PFSK-1 (cell line): ENCODE data around the gene RXFP4.

Experiments used
- FOXP2 ChIP-seq: optimal IDR thresholded peaks from 2 replicates; pipeline ENCODE3; 2011; ENCODE audit warnings: borderline replicate concordance, control low read depth, inconsistent platforms; ENCODE audit not compliant: insufficient read depth; ENCODE audit errors: extremely low read length, extremely low read depth
- POLR2AphosphoS5 ChIP-seq: IDR thresholded peaks from 2 replicates; pipeline ENCODE4 v1.6.1; 2012; ENCODE audit warnings: low read depth, mild to moderate bottlenecking, control low read depth, low read length, moderate library complexity
- REST ChIP-seq, 2 experiments: IDR thresholded peaks; 2 replicates each; pipeline versions ENCODE4 v1.6.1 to v1.8.0; 2011 to 2012; ENCODE audit warnings: low read depth in 2 of 2, low read length in 2 of 2, control low read depth in 1 of 2, inconsistent platforms in 1 of 2, mild to moderate bottlenecking in 1 of 2, moderate library complexity in 1 of 2; ENCODE audit not compliant: insufficient read depth in 1 of 2
- SIN3A ChIP-seq: IDR thresholded peaks from 2 replicates; pipeline ENCODE4 v1.6.1; 2012; ENCODE audit warnings: mild to moderate bottlenecking, low read length, moderate library complexity, borderline replicate concordance; ENCODE audit not compliant: insufficient read depth
- TAF1 ChIP-seq: IDR thresholded peaks from 2 replicates; pipeline ENCODE4 v1.6.1; 2012; ENCODE audit warnings: low read length, control low read depth, borderline replicate concordance; ENCODE audit not compliant: insufficient read depth

Gene RXFP4

GRCh38 chr1:155951753-155952504 lies 10.5 kb downstream of the RXFP4 start:
- no peak for TF ChIP-seq REST (IDR thresholded peaks at IDR 0.05; ENCODE audit: insufficient read depth in 1 of 2, low read depth in 2 of 2, low read length in 2 of 2)
- no peak for TF ChIP-seq SIN3A
- TF ChIP-seq TAF1 = no peak
- TF ChIP-seq POLR2AphosphoS5 = no peak

DNA sequence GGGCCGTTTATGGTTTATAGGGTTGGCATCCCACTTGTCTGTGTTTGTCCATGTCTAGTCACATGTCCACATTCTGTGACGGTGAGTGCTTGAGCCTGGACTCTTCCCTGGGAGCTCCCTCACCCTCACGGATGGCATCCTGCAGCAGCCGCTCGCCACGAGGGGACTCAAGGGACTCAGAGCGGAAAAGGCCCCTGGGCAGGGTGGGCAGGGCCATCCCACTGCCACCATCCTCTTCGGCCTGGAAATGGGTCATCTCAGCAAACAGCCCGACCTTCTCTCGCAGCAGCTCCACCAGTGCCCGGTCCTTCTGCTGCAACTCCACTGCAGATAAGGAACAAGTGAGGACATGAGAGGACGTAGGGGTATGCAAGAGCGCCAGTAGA lies 11.1 kb downstream of the RXFP4 start:
- no peak for TF ChIP-seq REST (IDR thresholded peaks at IDR 0.05; ENCODE audit: insufficient read depth in 1 of 2, low read depth in 2 of 2, low read length in 2 of 2)
- no peak for TF ChIP-seq FOXP2
- no peak for TF ChIP-seq TAF1
- TF ChIP-seq POLR2AphosphoS5 = no peak
- no peak for TF ChIP-seq SIN3A

GRCh38 chr1:155954645-155955044 lies 13.2 kb downstream of the RXFP4 start:
- TF ChIP-seq REST (IDR thresholded peaks at IDR 0.05; ENCODE audit: insufficient read depth in 1 of 2, low read depth in 2 of 2, low read length in 2 of 2) (no peak), FOXP2 (no peak), POLR2AphosphoS5 (no peak), SIN3A (no peak), TAF1 (no peak)

- TF ChIP-seq REST (IDR thresholded peaks at IDR 0.05; ENCODE audit: insufficient read depth in 1 of 2, low read depth in 2 of 2, low read length in 2 of 2) (no peak), FOXP2 (no peak), POLR2AphosphoS5 (no peak), SIN3A (no peak), TAF1 (no peak)
Observed at GRCh38 chr1:155957411-155957915, 16.0 kb downstream of the RXFP4 start.
